NCI-H226 (cell line): ENCODE measurements around the gene SH3BGRL2.
"Not testable (repeated sequence)": the region's sequence is repeated elsewhere in the genome, so short reads cannot be mapped to it uniquely, and the experiment has no call there.

ENCODE experiments used
- DNase-seq: peaks from one replicate; pipeline ENCODE4 v3.0.0-alpha.2; 2015

SH3BGRL2 gene

GRCh38 chr6:79614326-79615305 lies 16.5 kb upstream of the SH3BGRL2 start:
- no peak for DNase-seq

GRCh38 chr6:79617518-79617941 lies 13.6 kb upstream of the SH3BGRL2 start:
- DNase-seq: no peak

- DNase-seq: not testable (repeated sequence)
Measured at GRCh38 chr6:79618425-79618824, 12.7 kb upstream of the SH3BGRL2 start.

- DNase-seq: no peak
Measured at GRCh38 chr6:79621579-79621978, 9.6 kb upstream of the SH3BGRL2 start.

GRCh38 chr6:79622364-79622763 lies 8.8 kb upstream of the SH3BGRL2 start:
- DNase-seq: no peak

GRCh38 chr6:79623106-79623505 lies 8.0 kb upstream of the SH3BGRL2 start:
- DNase-seq: no peak

GRCh38 chr6:79625746-79626145 lies 5.4 kb upstream of the SH3BGRL2 start:
- DNase-seq: no peak

GRCh38 chr6:79626811-79627210 lies 4.3 kb upstream of the SH3BGRL2 start:
- no peak for DNase-seq

- no peak for DNase-seq
Measured at GRCh38 chr6:79627422-79627821, 3.7 kb upstream of the SH3BGRL2 start.

- no peak for DNase-seq
Measured at GRCh38 chr6:79628466-79629288, 2.5 kb upstream of the SH3BGRL2 start.

- DNase-seq: no peak
Measured at GRCh38 chr6:79630380-79630882, 698 bp upstream of the SH3BGRL2 start.

GRCh38 chr6:79631693-79632172 lies 604 bp downstream of the SH3BGRL2 start:
- DNase-seq: no peak

- DNase-seq: no peak
Measured at GRCh38 chr6:79632580-79632979, 1.5 kb downstream of the SH3BGRL2 start.

GRCh38 chr6:79634491-79635231 lies 3.5 kb downstream of the SH3BGRL2 start:
- DNase-seq: no peak

GRCh38 chr6:79635232-79635543 lies 4.1 kb downstream of the SH3BGRL2 start:
- DNase-seq: peak; percentile 13

GRCh38 chr6:79636673-79637072 lies 5.5 kb downstream of the SH3BGRL2 start:
- DNase-seq: no peak

GRCh38 chr6:79640146-79641111 lies 9.3 kb downstream of the SH3BGRL2 start:
- no peak for DNase-seq

GRCh38 chr6:79646006-79646405 lies 14.9 kb downstream of the SH3BGRL2 start:
- no peak for DNase-seq

- DNase-seq: no peak
Measured at GRCh38 chr6:79646561-79646960, 15.4 kb downstream of the SH3BGRL2 start.

GRCh38 chr6:79647741-79648140 lies 16.6 kb downstream of the SH3BGRL2 start:
- no peak for DNase-seq

GRCh38 chr6:79648328-79648727 lies 17.2 kb downstream of the SH3BGRL2 start:
- DNase-seq: no peak

GRCh38 chr6:79649016-79649415 lies 17.9 kb downstream of the SH3BGRL2 start:
- DNase-seq: no peak
